Caco-2 (cell line): ENCODE results near the gene MAST4. TPM values are rescaled to one million over a fixed set of nuclear protein-coding genes. Genes with fewer than 3 reads are reported as not detected.

Experiments
- BruUV-seq: library from RNA; stranded (reverse); fragments of 400-500 nt; replicated peaks from 2 replicates; lab custom pipeline; 2021; lab: Mats Ljungman, UMichigan
- CTCF ChIA-PET: fragments of 300-600 bp; sonication (Branson Sonifier 250); formaldehyde crosslinking; loops from one replicate; lab custom pipeline; 2022; ENCODE audit warnings: antibody characterized with exemption; lab: Charles Lee
- POLR2A ChIA-PET: fragments of 300-600 bp; sonication (Branson Sonifier 250); formaldehyde crosslinking; loops from one replicate; lab custom pipeline; 2022; ENCODE audit warnings: antibody characterized with exemption; lab: Charles Lee
- DNase-seq, 2 experiments: peaks; one replicate each; pipeline versions ENCODE4 v3.0.0 to v3.0.0-alpha.2; 2020 to 2022
- H3K27me3 ChIP-seq: replicated peaks from 2 replicates; pipeline ENCODE4 v1.6.0; 2011; ENCODE audit warnings: low read length; ENCODE audit not compliant: control insufficient read depth, insufficient read depth
- H3K36me3 ChIP-seq: 2 replicates; pipeline ENCODE4 v1.5.1; 2011; ENCODE audit warnings: low read length; ENCODE audit not compliant: control insufficient read depth, insufficient read depth
- H3K4me1 ChIP-seq: fragments of 250-450 bp; sonication (Bioruptor Pico); 2 replicates; pipeline ENCODE4 v1.5.1; 2020; ENCODE audit warnings: mild to moderate bottlenecking
- H3K4me3 ChIP-seq: 2 replicates; pipeline ENCODE4 v1.5.1; 2011; ENCODE audit warnings: low read depth, mild to moderate bottlenecking, control low read depth, low read length
- H3K9me3 ChIP-seq: fragments of 250-450 bp; sonication (Bioruptor Pico); 2 replicates; pipeline ENCODE4 v1.5.1; 2020; ENCODE audit warnings: mild to moderate bottlenecking, moderate library complexity
- H3K27ac Mint-ChIP-seq: one replicate; pipeline ENCODE4 v1.8.0; 2022; ENCODE audit warnings: mixed read lengths; ENCODE audit not compliant: unreplicated experiment
- H3K27me3 Mint-ChIP-seq: one replicate; pipeline ENCODE4 v1.8.0; 2022; ENCODE audit warnings: mixed read lengths; ENCODE audit not compliant: insufficient read depth, unreplicated experiment
- H3K36me3 Mint-ChIP-seq: one replicate; pipeline ENCODE4 v1.8.0; 2022; ENCODE audit warnings: mild to moderate bottlenecking, mixed read lengths; ENCODE audit not compliant: insufficient read depth, unreplicated experiment
- H3K4me1 Mint-ChIP-seq: one replicate; pipeline ENCODE4 v1.8.0; 2022; ENCODE audit warnings: low read depth, mixed read lengths; ENCODE audit not compliant: unreplicated experiment
- H3K4me3 Mint-ChIP-seq: one replicate; pipeline ENCODE4 v1.8.0; 2022; ENCODE audit warnings: mild to moderate bottlenecking, moderate library complexity, mixed read lengths; ENCODE audit not compliant: unreplicated experiment
- H3K9me3 Mint-ChIP-seq: one replicate; pipeline ENCODE4 v1.8.0; 2022; ENCODE audit warnings: mixed read lengths; ENCODE audit not compliant: unreplicated experiment
- CTCF ChIP-seq, 2 experiments: fragments of 200-600 bp in 1 of 2; IDR thresholded peaks; 1 replicate in 1 of 2; 2 replicates in 1 of 2; pipeline versions ENCODE4 v1.5.1 to v1.8.0; 2011 to 2022; ENCODE audit warnings: antibody characterized with exemption in 1 of 2, control low read depth in 1 of 2, inconsistent platforms in 1 of 2, low read depth in 1 of 2, low read length in 1 of 2, mild to moderate bottlenecking in 1 of 2, moderate library complexity in 1 of 2; ENCODE audit not compliant: insufficient read depth in 1 of 2, severe bottlenecking in 1 of 2, unreplicated experiment in 1 of 2
- intact Hi-C: fragments of 100-400 bp; cut with micrococcal nuclease; formaldehyde crosslinking; loops from one replicate; pipeline ENCODE4 v1.10.0; 2022; ENCODE audit not compliant: unreplicated experiment
- total RNA-seq: library from RNA; stranded (reverse); gene quantifications from 2 replicates; pipeline ENCODE4 v1.2.3, GENCODE V29; 2022

MAST4 gene
- total RNA-seq, 1 experiment from 2014 or later, result 17.8 TPM

GRCh38 chr5:67182301-67182790 is 586.2 kb downstream of the MAST4 start:
- H3K27ac Mint-ChIP-seq, result no peak overlapping the region
- no TSS peak for BruUV-seq
- H3K9me3 Mint-ChIP-seq, result peaks cover 5% of the 10 kb centered on the region
- no peaks in the 10 kb centered on the region for H3K36me3 Mint-ChIP-seq
- no peaks in the 10 kb centered on the region for H3K27me3 ChIP-seq
- H3K27me3 Mint-ChIP-seq, result peaks cover 5% of the 10 kb centered on the region
- H3K9me3 ChIP-seq, result peaks cover 7% of the 10 kb centered on the region; the same call in 1 of the 2 replicates
- no peaks in the 10 kb centered on the region for H3K4me1 Mint-ChIP-seq
- ChIA-PET CTCF (no interaction called here), POLR2A (no interaction called here)
- H3K4me3 ChIP-seq, result no peak overlapping the region
- DNase-seq, result no peak
- H3K4me3 Mint-ChIP-seq, result no peak overlapping the region
- H3K36me3 ChIP-seq, result no peaks in the 10 kb centered on the region
- intact Hi-C loops, result no loop called here
- H3K4me1 ChIP-seq, result no peaks in the 10 kb centered on the region
- TF ChIP-seq CTCF (IDR thresholded peaks at IDR 0.05; ENCODE audit: insufficient read depth in 1 of 2, low read depth in 1 of 2, low read length in 1 of 2, severe bottlenecking in 1 of 2, unreplicated experiment in 1 of 2), result no peak

GRCh38 chr5:67183859-67184258 is 587.7 kb downstream of the MAST4 start:
- Mint-ChIP-seq H3K36me3 (no peaks in the 10 kb centered on the region), H3K4me3 (no peak overlapping the region), H3K27ac (no peak overlapping the region), H3K27me3 (peaks cover 5% of the 10 kb centered on the region), H3K9me3 (no peaks in the 10 kb centered on the region), H3K4me1 (no peaks in the 10 kb centered on the region)
- POLR2A ChIA-PET, result no interaction called here
- H3K27me3 ChIP-seq, result no peaks in the 10 kb centered on the region
- no peaks in the 10 kb centered on the region for H3K9me3 ChIP-seq
- TF ChIP-seq CTCF (IDR thresholded peaks at IDR 0.05; ENCODE audit: insufficient read depth in 1 of 2, low read depth in 1 of 2, low read length in 1 of 2, severe bottlenecking in 1 of 2, unreplicated experiment in 1 of 2), result no peak
- no peaks in the 10 kb centered on the region for H3K4me1 ChIP-seq
- H3K4me3 ChIP-seq, result no peak overlapping the region
- intact Hi-C loops, result no loop called here
- CTCF ChIA-PET, result no interaction called here
- BruUV-seq, result no TSS peak
- no peak for DNase-seq
- H3K36me3 ChIP-seq, result no peaks in the 10 kb centered on the region

- Mint-ChIP-seq H3K27me3 (peaks cover 5% of the 10 kb centered on the region), H3K4me3 (no peak overlapping the region), H3K36me3 (no peaks in the 10 kb centered on the region), H3K27ac (no peak overlapping the region), H3K9me3 (no peaks in the 10 kb centered on the region), H3K4me1 (no peaks in the 10 kb centered on the region)
- no peaks in the 10 kb centered on the region for H3K36me3 ChIP-seq
- intact Hi-C loops, result no loop called here
- H3K4me1 ChIP-seq, result no peaks in the 10 kb centered on the region
- H3K9me3 ChIP-seq, result no peaks in the 10 kb centered on the region
- no TSS peak for BruUV-seq
- H3K27me3 ChIP-seq, result no peaks in the 10 kb centered on the region
- no peak for TF ChIP-seq CTCF (IDR thresholded peaks at IDR 0.05; ENCODE audit: insufficient read depth in 1 of 2, low read depth in 1 of 2, low read length in 1 of 2, severe bottlenecking in 1 of 2, unreplicated experiment in 1 of 2)
- no peak for DNase-seq
- POLR2A ChIA-PET, result no interaction called here
- CTCF ChIA-PET, result no interaction called here
- no peak overlapping the region for H3K4me3 ChIP-seq
Observed at GRCh38 chr5:67187006-67187715, 591.0 kb downstream of the MAST4 start.
